NAMALWA (cell line): Measurements from ENCODE around the gene CLCN2.

ENCODE experiments used
- DNase-seq: peaks from one replicate; pipeline ENCODE4 v3.0.0-alpha.2; 2015; ENCODE audit warnings: low spot score

The CLCN2 gene

GRCh38 chr3:184296616-184297015 lies 64.8 kb downstream of the CLCN2 start:
- DNase-seq = no peak
